KMS-11 (cell line): ENCODE data around the gene FOXN3.

Source experiments
- H2AFZ ChIP-seq: fragments of 200-600 bp; sonication (generic); 2 replicates; pipeline ENCODE4 v1.6.1; 2016; ENCODE audit warnings: antibody characterized with exemption, mixed run types, low read depth
- H3K27ac ChIP-seq: fragments of 200-600 bp; sonication (generic); 2 replicates; pipeline ENCODE4 v1.6.1; 2016; ENCODE audit warnings: mild to moderate bottlenecking, mixed run types
- H3K27me3 ChIP-seq: fragments of 200-600 bp; sonication (generic); 2 replicates; pipeline ENCODE4 v1.6.1; 2017; ENCODE audit warnings: mild to moderate bottlenecking, low read depth, mixed run types, moderate library complexity; ENCODE audit not compliant: insufficient read depth
- H3K36me3 ChIP-seq: fragments of 200-600 bp; sonication (generic); 2 replicates; pipeline ENCODE4 v1.6.1; 2017; ENCODE audit warnings: mild to moderate bottlenecking, mixed run types; ENCODE audit not compliant: insufficient read depth
- H3K4me1 ChIP-seq: fragments of 200-600 bp; sonication (generic); 2 replicates; pipeline ENCODE4 v1.6.1; 2016; ENCODE audit warnings: mild to moderate bottlenecking, low read depth, mixed run types; ENCODE audit not compliant: poor library complexity, severe bottlenecking
- H3K4me2 ChIP-seq: fragments of 200-600 bp; sonication (generic); 2 replicates; pipeline ENCODE4 v1.7.0; 2016; ENCODE audit warnings: mild to moderate bottlenecking, mixed run types
- H3K4me3 ChIP-seq: fragments of 200-600 bp; sonication (generic); IDR thresholded peaks from 2 replicates; pipeline ENCODE4 v1.6.1; 2017; ENCODE audit warnings: low read depth, low read length, mixed read lengths; ENCODE audit not compliant: insufficient read depth
- H3K79me2 ChIP-seq: fragments of 200-600 bp; sonication (generic); 2 replicates; pipeline ENCODE4 v1.6.1; 2016; ENCODE audit warnings: low read depth, mixed run types; ENCODE audit not compliant: insufficient read depth
- H3K9ac ChIP-seq: fragments of 200-600 bp; sonication (generic); 2 replicates; pipeline ENCODE4 v1.6.1; 2016; ENCODE audit warnings: mild to moderate bottlenecking, mixed run types
- H4K20me1 ChIP-seq: fragments of 200-600 bp; sonication (generic); 2 replicates; pipeline ENCODE4 v1.6.1; 2016; ENCODE audit warnings: mild to moderate bottlenecking, mixed run types; ENCODE audit not compliant: insufficient read depth
- TF ChIP-seq, protein P1 (sequence below): fragments of 200-600 bp; sonication (generic); conservative IDR thresholded peaks from 2 replicates; pipeline ENCODE4 v1.6.1; 2017; ENCODE audit warnings: low read depth, mild to moderate bottlenecking, antibody characterized with exemption, low read length, moderate library complexity, mixed read lengths

FOXN3 gene

DNA sequence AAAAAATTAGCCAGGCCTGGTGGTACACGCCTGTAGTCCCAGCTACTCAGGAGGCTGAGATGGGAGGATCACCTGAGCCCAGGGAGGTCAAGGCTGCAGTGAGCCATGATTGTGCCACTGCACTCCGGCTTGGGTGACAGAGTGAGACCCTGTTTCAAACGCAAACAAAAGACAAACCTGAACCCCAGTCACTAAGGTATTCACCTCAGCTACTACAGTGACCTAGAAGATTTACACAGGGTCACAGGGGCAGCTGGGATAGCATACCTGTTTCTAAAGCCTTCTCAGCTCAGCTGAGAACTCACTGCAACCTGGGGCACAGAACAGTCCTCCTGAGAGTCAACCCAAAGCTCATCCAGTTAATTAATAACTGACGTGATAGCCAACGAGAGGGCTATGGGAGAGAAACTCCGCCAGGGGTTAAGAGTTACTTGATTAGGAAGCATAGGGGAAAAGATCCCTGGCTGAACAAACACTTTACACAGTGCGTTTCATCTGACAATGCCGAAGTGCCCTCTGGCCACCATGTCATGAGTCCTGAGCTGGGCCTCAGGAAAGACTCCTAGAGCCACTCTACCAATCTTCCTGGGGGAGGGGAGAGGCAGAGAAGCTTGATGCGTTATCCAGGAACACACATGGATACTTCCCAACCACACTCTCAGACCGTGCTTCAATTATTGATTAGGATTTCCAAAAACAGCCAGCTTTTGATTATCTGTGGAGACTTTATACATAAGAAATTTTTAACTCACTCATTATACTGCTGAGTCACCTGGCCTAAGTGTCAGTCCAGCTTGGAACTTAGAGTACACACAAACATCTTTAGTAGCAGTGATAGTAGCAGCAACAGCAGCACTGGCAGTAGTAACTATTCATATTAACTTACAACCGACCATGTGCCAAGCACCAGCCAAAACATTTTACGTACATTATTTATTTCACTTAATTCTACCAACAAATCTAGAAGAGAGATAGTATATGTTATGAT is 48.2 kb downstream of the FOXN3 start:
- H3K4me3 ChIP-seq = no peak overlapping the region
- no peaks in the 10 kb centered on the region for H4K20me1 ChIP-seq
- no peaks in the 10 kb centered on the region for H3K79me2 ChIP-seq
- no peak overlapping the region for H3K4me2 ChIP-seq
- TF ChIP-seq, protein P1, sequence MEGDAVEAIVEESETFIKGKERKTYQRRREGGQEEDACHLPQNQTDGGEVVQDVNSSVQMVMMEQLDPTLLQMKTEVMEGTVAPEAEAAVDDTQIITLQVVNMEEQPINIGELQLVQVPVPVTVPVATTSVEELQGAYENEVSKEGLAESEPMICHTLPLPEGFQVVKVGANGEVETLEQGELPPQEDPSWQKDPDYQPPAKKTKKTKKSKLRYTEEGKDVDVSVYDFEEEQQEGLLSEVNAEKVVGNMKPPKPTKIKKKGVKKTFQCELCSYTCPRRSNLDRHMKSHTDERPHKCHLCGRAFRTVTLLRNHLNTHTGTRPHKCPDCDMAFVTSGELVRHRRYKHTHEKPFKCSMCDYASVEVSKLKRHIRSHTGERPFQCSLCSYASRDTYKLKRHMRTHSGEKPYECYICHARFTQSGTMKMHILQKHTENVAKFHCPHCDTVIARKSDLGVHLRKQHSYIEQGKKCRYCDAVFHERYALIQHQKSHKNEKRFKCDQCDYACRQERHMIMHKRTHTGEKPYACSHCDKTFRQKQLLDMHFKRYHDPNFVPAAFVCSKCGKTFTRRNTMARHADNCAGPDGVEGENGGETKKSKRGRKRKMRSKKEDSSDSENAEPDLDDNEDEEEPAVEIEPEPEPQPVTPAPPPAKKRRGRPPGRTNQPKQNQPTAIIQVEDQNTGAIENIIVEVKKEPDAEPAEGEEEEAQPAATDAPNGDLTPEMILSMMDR = no peak
- H3K27me3 ChIP-seq = no peaks in the 10 kb centered on the region
- no peaks in the 10 kb centered on the region for H3K4me1 ChIP-seq
- no peak overlapping the region for H3K27ac ChIP-seq
- no peaks in the 10 kb centered on the region for H3K36me3 ChIP-seq
- H2AFZ ChIP-seq = no peak overlapping the region
- no peak overlapping the region for H3K9ac ChIP-seq

DNA sequence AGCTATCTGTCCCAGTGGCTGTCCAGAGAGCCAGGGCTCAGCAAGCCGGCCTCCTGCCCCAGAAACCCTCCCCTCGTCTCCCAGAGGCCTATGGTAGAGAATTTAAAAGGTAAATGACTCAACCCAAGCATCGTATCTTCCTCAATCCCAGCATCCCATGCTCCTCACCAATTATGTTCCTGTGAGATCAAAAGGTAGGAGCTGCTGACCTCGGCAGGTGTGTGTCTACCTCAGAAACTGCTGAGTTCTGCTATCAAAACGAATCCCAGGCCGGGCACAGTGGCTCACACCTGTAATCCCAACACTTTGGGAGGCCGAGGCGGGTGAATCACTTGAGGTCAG is 49.3 kb downstream of the FOXN3 start:
- no peaks in the 10 kb centered on the region for H3K27me3 ChIP-seq
- H2AFZ ChIP-seq = no peak overlapping the region
- H3K79me2 ChIP-seq = no peaks in the 10 kb centered on the region
- no peaks in the 10 kb centered on the region for H3K36me3 ChIP-seq
- TF ChIP-seq, protein P1 = no peak
- H3K27ac ChIP-seq = no peak overlapping the region
- H4K20me1 ChIP-seq = no peaks in the 10 kb centered on the region
- H3K9ac ChIP-seq = no peak overlapping the region
- no peaks in the 10 kb centered on the region for H3K4me1 ChIP-seq
- H3K4me3 ChIP-seq = no peak overlapping the region
- no peak overlapping the region for H3K4me2 ChIP-seq

DNA sequence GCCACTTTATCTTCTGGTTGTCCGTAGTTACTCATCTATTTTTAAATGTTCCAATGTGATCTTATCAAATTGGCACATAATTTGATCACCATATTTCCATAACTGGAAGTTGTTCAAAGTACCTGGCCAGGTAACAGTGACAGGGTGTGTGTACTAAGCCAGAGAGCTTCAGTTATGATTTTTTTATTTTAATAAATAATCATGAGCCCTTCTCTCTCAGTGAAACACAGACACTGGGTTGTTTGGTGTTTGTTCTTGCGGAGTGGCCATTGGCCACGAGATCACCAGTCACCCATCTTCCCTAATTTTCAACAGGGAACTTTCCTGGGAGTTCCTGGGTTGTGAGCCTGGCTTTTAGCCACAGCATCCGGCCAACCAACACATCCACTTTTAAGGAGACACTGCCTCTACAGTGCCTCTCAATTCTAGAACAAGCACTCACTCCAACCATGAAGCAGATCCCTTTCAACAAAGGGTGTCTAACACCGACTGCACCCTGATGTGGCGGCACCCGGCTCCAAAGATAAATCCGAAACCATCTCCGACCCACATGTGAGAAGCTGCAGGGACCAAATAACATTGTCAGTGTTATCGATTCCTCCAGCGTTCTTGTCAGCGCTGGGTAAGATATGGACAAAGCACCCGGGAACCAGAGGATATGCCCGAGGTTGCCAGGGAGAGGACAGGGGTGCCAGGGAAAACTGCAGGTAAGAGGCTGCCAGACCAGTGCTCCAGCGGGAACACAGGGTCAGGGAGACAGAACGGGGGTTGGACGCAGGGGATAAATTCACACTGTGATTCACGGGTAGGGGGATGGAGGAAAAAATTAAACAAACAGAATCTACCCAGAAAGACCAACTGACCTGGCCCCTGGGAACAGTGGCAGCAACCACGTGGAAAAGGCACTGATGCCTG is 49.9 kb downstream of the FOXN3 start:
- H3K27me3 ChIP-seq = no peaks in the 10 kb centered on the region
- H3K36me3 ChIP-seq = no peaks in the 10 kb centered on the region
- no peak overlapping the region for H2AFZ ChIP-seq
- H4K20me1 ChIP-seq = no peaks in the 10 kb centered on the region
- H3K9ac ChIP-seq = no peak overlapping the region
- TF ChIP-seq, protein P1 = no peak
- no peak overlapping the region for H3K27ac ChIP-seq
- H3K4me2 ChIP-seq = no peak overlapping the region
- no peaks in the 10 kb centered on the region for H3K4me1 ChIP-seq
- H3K79me2 ChIP-seq = no peaks in the 10 kb centered on the region
- H3K4me3 ChIP-seq = no peak overlapping the region

DNA sequence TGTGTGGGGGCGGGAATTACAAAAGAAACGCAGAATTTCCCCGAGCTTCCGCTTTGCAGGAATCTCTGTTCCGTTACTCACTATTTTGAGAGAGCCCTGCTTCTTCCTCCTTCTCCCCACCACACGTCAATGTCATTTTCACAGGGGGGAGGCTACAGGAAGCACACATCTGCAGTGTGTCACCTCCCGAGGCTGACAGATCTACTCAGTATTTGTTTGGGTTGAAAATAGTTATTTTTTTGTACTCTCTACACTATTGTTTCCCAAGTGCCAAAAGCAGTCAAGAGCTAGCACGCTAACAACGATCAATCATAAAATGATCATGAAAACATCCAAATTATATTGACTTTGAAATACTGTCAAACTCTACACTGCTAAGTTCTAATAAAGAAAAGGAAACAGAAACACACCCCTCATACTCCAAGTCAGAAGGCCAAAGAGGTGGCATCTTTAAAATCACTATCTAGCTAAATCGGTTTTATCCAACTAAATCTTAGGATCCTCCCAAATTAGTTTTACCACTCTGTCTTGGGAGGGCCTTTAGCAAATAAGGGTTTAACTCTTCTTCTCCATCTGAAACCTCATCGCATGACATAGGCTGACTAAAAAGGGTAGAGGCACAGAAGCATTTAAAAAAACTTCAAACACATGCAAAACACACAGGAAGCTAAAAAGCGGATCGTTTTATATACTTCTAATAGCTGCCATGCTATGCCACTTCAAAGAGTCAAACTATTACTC is 51.8 kb downstream of the FOXN3 start:
- no peak overlapping the region for H3K27ac ChIP-seq
- no peak overlapping the region for H3K4me2 ChIP-seq
- H3K4me3 ChIP-seq = no peak overlapping the region
- no peak overlapping the region for H3K9ac ChIP-seq
- no peaks in the 10 kb centered on the region for H3K4me1 ChIP-seq
- no peaks in the 10 kb centered on the region for H3K79me2 ChIP-seq
- H2AFZ ChIP-seq = no peak overlapping the region
- no peaks in the 10 kb centered on the region for H3K36me3 ChIP-seq
- TF ChIP-seq, protein P1 = no peak
- no peaks in the 10 kb centered on the region for H3K27me3 ChIP-seq
- no peaks in the 10 kb centered on the region for H4K20me1 ChIP-seq
